Measurements from ENCODE around the gene CLUH.
A peak's percentile ranks its signal among the peaks of the same experiment; 100 is the strongest.

- TF ChIP-seq, protein P1, sequence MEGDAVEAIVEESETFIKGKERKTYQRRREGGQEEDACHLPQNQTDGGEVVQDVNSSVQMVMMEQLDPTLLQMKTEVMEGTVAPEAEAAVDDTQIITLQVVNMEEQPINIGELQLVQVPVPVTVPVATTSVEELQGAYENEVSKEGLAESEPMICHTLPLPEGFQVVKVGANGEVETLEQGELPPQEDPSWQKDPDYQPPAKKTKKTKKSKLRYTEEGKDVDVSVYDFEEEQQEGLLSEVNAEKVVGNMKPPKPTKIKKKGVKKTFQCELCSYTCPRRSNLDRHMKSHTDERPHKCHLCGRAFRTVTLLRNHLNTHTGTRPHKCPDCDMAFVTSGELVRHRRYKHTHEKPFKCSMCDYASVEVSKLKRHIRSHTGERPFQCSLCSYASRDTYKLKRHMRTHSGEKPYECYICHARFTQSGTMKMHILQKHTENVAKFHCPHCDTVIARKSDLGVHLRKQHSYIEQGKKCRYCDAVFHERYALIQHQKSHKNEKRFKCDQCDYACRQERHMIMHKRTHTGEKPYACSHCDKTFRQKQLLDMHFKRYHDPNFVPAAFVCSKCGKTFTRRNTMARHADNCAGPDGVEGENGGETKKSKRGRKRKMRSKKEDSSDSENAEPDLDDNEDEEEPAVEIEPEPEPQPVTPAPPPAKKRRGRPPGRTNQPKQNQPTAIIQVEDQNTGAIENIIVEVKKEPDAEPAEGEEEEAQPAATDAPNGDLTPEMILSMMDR (conservative IDR thresholded peaks at IDR 0.05; ENCODE audit: low read length) = peak; percentile 62
- TF ChIP-seq EZH2phosphoT487 (IDR thresholded peaks at IDR 0.05; ENCODE audit: borderline replicate concordance) = no peak
These were observed 3.6 kb downstream of the CLUH start for GRCh38 chr17:2707721-2708584.
